Left ventricle myocardium inferior (tissue), 1 donor: ENCODE measurements around the gene SEZ6. TPM values are rescaled to one million over a fixed set of nuclear protein-coding genes. Genes with fewer than 3 reads are reported as not detected.
A peak's percentile ranks its signal among the peaks of the same experiment; 100 is the strongest.

Experiments used
- DNase-seq: peaks from one replicate; pipeline ENCODE4 v3.0.0-alpha.2; 2020
- H3K27ac ChIP-seq: fragments of 200-600 bp; replicated peaks from 2 replicates; pipeline ENCODE4 v1.8.0; 2021
- H3K27me3 ChIP-seq: fragments of 200-600 bp; 2 replicates; pipeline ENCODE4 v1.8.0; 2021; ENCODE audit warnings: low read depth
- H3K36me3 ChIP-seq: fragments of 200-600 bp; 2 replicates; pipeline ENCODE4 v1.8.0; 2021
- H3K4me1 ChIP-seq: fragments of 200-600 bp; 2 replicates; pipeline ENCODE4 v1.8.0; 2021
- H3K4me3 ChIP-seq: fragments of 200-600 bp; 2 replicates; pipeline ENCODE4 v1.8.0; 2021; ENCODE audit warnings: mild to moderate bottlenecking, moderate library complexity
- H3K9me3 ChIP-seq: fragments of 200-600 bp; replicated peaks from 2 replicates; pipeline ENCODE4 v1.8.0; 2021
- intact Hi-C: fragments of 100-400 bp; cut with micrococcal nuclease; formaldehyde crosslinking; loops from one replicate; pipeline ENCODE4 v1.11.0; 2022
- total RNA-seq: library from RNA; stranded (reverse); fragmentation: NEBNext Ultra II Directional; extraction: Animal tissue kit (Norgen Biotek cat#: 25700); gene quantifications from one replicate; pipeline ENCODE4 v1.2.1, GENCODE V29; 2021
- TF ChIP-seq, protein P1 (sequence below): fragments of 200-600 bp; IDR thresholded peaks from 2 replicates; pipeline ENCODE4 v1.8.0; 2021; ENCODE audit warnings: antibody characterized with exemption, mild to moderate bottlenecking, borderline replicate concordance
- donor health status: DM: no; HTN: yes; CAD: no; lungs with severe emphysema.

The SEZ6 gene
- total RNA-seq, 1 donor from 2014 or later, result not detected

DNA sequence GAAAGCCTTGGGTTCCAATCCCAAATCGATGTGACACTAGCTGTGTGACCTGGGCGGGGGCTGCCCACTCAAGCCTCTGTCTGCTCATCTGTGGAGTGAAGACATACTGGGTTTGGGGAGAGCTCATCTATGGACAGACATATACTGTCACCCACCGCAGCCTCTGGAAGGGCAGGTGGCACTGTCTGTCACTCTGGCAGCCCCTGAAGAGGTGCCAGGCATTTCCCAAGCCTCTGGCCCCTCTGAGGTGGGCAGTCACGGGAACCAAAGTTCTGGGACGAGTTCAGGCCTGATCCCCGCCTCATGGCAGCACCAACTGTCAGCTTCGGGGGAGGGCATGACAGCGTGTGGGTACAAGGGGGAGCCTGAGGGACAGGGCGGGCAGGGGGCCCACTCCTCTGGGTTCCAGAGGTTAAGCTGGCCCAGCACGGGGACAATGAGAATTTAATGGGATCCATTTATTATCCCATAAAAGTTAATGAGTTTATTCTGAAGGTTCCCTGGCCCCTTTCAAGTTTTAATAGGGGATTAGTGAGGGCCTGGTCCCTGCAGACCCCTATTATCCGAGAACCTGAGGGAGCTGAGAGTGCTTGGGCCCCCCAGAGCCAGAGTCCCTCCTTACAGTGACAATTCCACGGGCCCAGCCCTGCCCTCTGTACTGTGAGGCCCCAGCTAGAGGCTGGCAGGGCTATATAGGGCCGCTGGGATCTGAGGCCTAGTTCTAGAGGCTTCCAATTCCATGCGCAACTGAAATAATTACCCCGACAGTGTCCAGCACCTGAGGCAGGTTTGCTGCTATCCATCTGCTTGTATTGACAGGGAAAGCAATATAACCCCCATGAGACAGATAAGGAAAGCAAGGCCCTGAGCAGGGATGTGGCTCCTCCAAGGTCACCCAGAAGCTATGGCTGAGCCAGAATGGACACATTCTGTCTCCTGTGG lies 18.8 kb downstream of the SEZ6 start:
- Histone ChIP-seq H3K4me3 (no peak overlapping the region), H3K27me3 (peaks cover 16% of the 10 kb centered on the region), H3K4me1 (peaks cover 26% of the 10 kb centered on the region), H3K27ac (no peak overlapping the region), H3K36me3 (no peaks in the 10 kb centered on the region), H3K9me3 (no peaks in the 10 kb centered on the region)
- no peak for DNase-seq
- intact Hi-C loops, result no loop called here
- TF ChIP-seq, protein P1, sequence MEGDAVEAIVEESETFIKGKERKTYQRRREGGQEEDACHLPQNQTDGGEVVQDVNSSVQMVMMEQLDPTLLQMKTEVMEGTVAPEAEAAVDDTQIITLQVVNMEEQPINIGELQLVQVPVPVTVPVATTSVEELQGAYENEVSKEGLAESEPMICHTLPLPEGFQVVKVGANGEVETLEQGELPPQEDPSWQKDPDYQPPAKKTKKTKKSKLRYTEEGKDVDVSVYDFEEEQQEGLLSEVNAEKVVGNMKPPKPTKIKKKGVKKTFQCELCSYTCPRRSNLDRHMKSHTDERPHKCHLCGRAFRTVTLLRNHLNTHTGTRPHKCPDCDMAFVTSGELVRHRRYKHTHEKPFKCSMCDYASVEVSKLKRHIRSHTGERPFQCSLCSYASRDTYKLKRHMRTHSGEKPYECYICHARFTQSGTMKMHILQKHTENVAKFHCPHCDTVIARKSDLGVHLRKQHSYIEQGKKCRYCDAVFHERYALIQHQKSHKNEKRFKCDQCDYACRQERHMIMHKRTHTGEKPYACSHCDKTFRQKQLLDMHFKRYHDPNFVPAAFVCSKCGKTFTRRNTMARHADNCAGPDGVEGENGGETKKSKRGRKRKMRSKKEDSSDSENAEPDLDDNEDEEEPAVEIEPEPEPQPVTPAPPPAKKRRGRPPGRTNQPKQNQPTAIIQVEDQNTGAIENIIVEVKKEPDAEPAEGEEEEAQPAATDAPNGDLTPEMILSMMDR, result no peak

DNA sequence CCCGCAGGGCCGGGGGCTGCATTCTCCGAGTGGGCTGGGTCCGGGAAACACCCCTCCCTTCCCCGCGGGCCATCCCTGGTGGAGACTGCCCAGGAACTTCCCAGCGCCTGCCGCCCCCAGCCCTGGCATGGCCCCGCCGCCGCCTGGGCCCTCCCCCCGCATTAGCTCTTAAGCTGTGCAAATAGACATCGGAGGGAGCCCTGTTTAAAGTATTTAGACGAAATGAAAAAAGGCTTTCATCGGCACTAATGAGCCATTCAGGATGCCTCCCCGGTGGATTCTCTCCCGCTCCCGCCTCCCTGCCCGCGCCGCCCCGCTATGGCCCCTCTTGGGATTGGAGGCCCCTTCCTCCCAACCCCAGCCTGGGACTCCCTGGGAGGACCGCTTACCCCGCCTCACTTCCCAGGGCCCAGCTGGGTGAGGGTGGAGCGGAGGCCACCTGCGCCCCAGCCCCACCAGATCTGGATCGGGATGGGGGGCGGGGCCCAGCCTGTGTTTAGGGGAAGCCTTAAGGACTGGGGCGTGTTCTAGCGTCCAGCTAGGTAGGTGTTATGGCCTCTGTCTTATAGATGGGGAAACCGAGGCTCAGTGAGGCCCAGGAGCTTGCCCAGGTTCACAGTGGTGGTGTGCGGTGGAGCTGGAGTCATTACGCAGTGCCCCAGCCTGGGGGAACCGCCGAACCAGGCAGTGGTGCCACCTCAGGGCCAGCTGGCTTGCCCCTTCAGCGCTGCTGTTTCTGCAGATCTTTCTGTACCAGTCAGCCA lies 19.7 kb downstream of the SEZ6 start:
- peaks cover 32% of the 10 kb centered on the region for H3K4me1 ChIP-seq
- no peak overlapping the region for H3K27ac ChIP-seq
- no peak overlapping the region for H3K4me3 ChIP-seq
- TF ChIP-seq, protein P1, result no peak
- no peaks in the 10 kb centered on the region for H3K9me3 ChIP-seq
- H3K27me3 ChIP-seq, result peaks cover 16% of the 10 kb centered on the region
- no peak for DNase-seq
- H3K36me3 ChIP-seq, result no peaks in the 10 kb centered on the region
- intact Hi-C loops, result no loop called here

DNA sequence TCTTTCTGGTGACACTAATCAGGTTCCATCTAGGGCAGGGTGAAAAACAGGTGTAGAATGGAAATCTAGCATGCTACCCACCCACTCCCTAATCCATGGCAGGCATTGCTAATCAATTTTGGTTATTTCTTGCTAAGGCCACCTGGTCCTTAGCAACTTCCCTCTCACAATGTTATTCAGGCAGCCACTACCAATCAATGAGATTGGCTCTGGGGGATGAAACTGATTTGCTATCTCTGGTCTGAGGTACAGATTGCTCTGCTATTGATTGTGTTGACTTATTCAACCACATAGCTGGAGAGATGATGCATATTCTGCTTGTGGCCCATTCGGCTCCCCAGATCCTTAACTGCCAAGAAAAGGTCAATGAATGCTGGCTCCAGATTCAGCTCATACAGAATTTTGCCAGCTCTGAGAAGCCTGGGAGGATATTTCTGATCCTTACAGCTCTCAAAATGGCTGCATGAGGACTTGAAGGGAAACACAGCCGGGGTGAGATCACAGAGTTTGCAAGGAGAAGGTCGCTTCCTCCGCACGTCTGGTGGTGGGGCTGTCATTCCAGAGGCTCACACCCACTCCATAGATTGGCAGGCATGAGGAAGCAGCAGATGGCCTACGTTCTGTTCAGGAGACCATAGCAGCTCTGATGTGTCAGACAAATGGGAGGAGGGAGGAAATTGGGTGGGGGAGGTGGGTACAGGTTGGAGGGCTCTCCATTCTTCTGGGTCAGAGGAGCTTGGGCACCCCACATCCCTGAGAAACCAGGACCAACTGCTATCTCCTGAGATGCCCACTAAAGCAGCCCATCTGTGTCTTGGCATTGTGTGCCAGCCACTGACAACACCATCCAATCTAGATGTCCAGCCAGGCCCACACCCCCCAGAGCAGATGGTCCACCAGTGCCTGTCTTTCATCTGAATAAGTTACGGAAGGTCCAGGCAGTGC lies 22.3 kb downstream of the SEZ6 start:
- no peaks in the 10 kb centered on the region for H3K36me3 ChIP-seq
- peaks cover 32% of the 10 kb centered on the region for H3K4me1 ChIP-seq
- H3K27me3 ChIP-seq, result peaks cover 15% of the 10 kb centered on the region
- TF ChIP-seq, protein P1, result no peak
- DNase-seq, result no peak
- no peaks in the 10 kb centered on the region for H3K9me3 ChIP-seq
- intact Hi-C loops, result no loop called here
- H3K4me3 ChIP-seq, result no peak overlapping the region
- H3K27ac ChIP-seq, result no peak overlapping the region

DNA sequence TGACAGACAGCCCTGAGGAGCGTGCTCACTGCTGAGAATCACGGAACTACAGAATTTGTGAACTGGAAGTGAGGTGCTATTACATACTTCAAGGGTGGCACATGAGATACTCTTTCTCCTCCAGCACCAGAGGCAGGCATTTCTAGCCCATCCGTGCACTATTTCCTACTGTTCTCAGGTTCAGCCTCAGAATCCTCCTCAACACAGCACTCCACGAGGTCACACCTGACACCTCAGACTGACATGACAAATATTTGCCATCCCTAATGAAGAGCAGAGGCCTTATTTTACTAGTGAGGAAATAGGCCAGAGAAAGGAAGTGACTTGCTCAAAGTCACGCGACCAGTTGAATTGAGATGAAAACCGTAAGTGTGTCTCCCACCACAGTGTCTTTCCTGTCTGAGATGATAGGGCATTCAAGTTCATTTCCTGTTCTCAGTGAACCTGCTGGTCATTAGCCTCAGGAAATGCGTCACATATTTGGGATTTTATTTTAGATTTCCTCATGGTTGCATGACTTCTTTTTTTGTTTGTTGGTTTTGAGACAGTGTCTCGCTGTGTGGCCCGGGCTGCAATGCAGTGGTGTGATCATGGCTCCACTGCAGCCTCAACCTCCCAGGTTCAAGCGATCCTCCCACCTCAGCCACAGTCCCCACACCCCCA lies 23.6 kb downstream of the SEZ6 start:
- H3K4me3 ChIP-seq, result no peak overlapping the region
- H3K9me3 ChIP-seq, result no peaks in the 10 kb centered on the region
- no peaks in the 10 kb centered on the region for H3K36me3 ChIP-seq
- intact Hi-C loops, result no loop called here
- peaks cover 32% of the 10 kb centered on the region for H3K4me1 ChIP-seq
- peak overlapping the region; percentile 57 for H3K27ac ChIP-seq
- DNase-seq, result no peak
- TF ChIP-seq, protein P1, result no peak
- H3K27me3 ChIP-seq, result peaks cover 10% of the 10 kb centered on the region
